Stimulated activated CD4-positive, alpha-beta T cell treated with anti-CD3 and anti-CD28 coated beads, TNF-alpha, amount 100 ng/mL, for 48 hours (primary cell): Measurements from ENCODE around the gene FRY.

Experiments
- DNase-seq, 3 donors: peaks; one replicate each; pipeline ENCODE4 v3.0.0-alpha.2; 2020; ENCODE audit warnings: low read depth in 3 of 3

FRY gene

GRCh38 chr13:32309312-32310133 is 277.9 kb downstream of the FRY start:
- no peak for DNase-seq

GRCh38 chr13:32310134-32310706 is 278.6 kb downstream of the FRY start:
- DNase-seq: no peak

- no peak for DNase-seq
Observed at GRCh38 chr13:32311188-32311897, 279.8 kb downstream of the FRY start.

- peak in 2 of 3 donors; percentile 22 to 50 for DNase-seq
Observed at GRCh38 chr13:32314271-32315237, 283.0 kb downstream of the FRY start.

GRCh38 chr13:32315238-32316027 is 283.9 kb downstream of the FRY start, which contains the start of the genes BRCA2 and ZAR1L:
Gene BRCA2, plus strand, starts transcription at chr13:32315508. Its CDS starts 953 bp downstream, at chr13:32316461.
Gene ZAR1L, minus strand, starts transcription at chr13:32315363. Its CDS starts 3,438 bp downstream, at chr13:32311925.
- DNase-seq: peak; percentile 67 to 80 (median 80)

- peak in 2 of 3 donors; percentile 20 to 24 for DNase-seq
Observed at GRCh38 chr13:32316028-32316339, 284.4 kb downstream of the FRY start.

- DNase-seq: no peak
Observed at GRCh38 chr13:32316501-32316900, 284.9 kb downstream of the FRY start.

GRCh38 chr13:32317716-32318465 is 286.3 kb downstream of the FRY start:
- no peak for DNase-seq

- DNase-seq: no peak
Observed at GRCh38 chr13:32320528-32320927, 289.0 kb downstream of the FRY start.

GRCh38 chr13:32323912-32324311 is 292.3 kb downstream of the FRY start:
- no peak for DNase-seq

GRCh38 chr13:32330441-32330840 is 298.9 kb downstream of the FRY start:
- DNase-seq: no peak

GRCh38 chr13:32334671-32335070 is 303.1 kb downstream of the FRY start:
- no peak for DNase-seq

GRCh38 chr13:32340914-32341313 is 309.3 kb downstream of the FRY start:
- DNase-seq: no peak

GRCh38 chr13:32347651-32348050 is 316.1 kb downstream of the FRY start:
- no peak for DNase-seq
